ENCODE data around the gene TM9SF1.
A peak's percentile ranks its signal among the peaks of the same experiment; 100 is the strongest.

TM9SF1 gene, protein sequence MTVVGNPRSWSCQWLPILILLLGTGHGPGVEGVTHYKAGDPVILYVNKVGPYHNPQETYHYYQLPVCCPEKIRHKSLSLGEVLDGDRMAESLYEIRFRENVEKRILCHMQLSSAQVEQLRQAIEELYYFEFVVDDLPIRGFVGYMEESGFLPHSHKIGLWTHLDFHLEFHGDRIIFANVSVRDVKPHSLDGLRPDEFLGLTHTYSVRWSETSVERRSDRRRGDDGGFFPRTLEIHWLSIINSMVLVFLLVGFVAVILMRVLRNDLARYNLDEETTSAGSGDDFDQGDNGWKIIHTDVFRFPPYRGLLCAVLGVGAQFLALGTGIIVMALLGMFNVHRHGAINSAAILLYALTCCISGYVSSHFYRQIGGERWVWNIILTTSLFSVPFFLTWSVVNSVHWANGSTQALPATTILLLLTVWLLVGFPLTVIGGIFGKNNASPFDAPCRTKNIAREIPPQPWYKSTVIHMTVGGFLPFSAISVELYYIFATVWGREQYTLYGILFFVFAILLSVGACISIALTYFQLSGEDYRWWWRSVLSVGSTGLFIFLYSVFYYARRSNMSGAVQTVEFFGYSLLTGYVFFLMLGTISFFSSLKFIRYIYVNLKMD

DNA sequence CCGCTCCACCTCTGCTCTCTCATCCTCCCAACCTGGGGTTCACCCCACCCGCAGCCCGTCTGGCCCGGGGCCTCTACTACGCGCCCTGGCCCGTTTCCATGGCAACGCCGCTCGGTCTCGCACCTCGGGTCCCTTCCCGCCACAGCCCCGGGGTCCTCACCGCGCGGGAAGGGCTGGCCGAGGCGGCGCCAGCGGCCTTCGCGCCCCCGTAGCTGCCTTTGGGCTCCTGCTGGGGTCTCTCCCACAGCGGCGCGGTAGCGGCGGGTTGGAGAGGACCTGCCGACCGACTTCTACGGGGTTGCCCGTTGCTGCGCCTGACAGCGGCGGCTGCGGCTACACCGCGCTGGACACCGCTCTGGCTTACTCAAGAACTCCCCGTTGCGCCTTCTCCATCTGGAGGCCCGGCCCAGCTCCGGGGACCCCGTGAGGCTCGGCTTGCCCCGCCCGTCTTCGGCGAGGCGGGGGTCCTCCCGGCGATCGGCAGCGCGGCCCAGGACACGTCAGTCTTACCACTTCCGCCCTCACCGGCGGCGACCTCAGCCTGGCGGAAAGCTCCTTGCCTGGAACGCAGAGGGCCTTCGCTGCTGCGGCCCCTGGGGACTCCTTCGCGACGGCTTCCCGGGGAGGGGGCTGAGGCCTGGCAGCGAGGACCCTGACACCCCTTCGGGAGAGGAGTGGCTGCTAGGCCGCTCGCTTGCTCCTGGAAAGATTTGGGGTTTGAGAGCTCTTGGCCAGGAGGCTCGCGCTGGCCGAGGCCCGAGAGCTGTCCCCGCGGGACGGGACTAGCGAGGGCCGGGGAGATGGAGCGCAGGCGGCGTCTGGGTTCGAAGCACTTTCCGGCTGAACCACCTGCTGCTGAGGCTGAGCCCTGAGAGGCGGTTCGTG is at the start of gene TM9SF1:
TM9SF1 (minus strand) TSS at position 256 of the 885 bp plus-strand sequence. CDS start 422 bp downstream, outside the sequence.
- DNase-seq (ENCODE audit: low read depth) = peak; percentile 90

DNA sequence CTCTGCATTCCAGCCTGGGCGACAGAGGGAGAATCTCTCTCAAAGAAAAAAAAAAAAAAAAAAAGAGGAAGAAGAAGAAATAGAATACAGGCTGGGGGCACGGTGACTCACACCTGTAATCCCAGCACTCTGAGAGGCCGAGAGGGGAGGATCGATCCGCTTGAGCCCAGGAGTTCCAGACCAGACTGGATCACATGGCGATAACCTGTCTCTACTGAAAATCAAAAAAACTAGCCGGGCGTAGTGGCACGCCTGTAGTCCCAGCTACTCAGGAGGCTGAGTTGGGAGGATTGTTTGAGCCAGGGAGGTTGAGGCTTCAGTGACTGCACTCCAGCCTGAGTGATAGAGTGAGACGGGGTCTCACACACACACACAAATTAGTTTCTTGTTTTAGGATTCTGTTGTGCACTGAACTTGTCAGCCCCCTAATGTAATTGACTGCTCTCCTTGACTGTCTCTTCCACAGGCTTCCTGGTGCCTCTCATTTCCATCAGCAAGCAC is 48.1 kb upstream of the TM9SF1 start:
- DNase-seq (ENCODE audit: low read depth) = no peak

DNA sequence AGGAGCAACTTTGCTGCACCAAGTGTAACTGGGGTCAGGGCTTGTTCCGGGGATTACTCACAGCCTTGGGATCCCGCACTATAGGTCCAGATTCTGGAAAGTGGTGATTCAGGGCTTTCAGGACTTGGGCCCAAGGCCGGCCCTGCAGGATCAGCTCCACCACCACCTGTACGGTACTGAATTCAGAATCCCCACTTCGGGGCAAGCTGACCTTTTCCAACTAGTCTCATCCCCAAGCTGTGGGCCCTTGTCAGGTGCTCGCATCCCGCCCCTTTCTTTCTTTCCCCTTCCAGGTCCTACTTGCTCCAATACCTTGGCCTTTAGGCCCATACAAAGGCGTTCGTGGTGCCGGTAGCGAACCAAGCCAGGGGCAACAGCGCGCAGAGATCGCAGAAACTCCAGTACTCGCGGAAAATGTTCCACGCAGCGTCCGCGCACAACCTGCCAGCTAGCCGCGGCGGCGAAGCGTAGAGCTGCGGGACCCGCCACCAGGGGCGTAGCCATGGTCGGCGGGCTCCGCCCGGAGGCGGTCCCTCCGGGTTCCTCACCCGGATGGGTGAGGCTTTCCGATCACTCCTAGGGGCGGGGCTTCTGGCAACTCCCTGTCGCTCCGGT is 46.7 kb upstream of the TM9SF1 start:
- DNase-seq (ENCODE audit: low read depth) = peak; percentile 89

DNA sequence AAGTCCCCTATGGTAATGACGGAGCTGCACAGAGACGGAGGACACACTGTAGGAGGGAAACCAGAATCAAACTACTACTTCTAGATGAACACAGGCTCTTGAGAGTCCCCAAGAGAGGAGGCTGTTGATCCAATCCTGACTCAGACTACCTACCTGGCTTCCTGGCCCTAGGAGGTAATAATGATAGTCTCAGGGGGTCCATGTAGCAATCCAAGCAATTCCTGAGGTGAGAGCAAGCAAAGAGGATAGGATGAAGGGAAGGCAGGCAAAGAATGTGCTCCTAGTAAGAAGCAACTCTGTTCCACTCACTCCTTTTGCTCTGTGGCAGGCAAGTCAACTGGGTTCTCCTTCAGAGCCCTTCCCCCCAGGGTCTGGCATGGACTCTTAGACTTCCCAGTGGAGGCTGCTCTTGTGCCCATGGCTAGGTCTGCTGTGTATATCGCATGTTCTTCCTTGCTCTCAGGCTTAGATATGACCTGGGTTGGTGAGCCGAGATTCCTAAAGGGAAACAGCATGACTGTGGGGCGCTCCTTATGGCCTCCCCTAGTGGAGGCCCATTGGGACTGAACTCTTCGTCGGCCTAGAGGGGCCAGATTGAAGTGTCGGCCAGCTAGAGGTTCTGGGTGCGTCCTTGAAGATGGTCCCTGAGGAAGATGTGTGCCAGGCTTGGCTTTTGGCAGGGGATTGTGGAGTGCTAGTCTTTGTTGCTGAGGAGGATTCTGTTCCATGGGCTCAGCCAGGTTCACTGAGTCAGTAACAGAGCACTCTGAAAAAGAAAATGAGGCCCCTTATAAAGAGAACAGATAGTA is 45.1 kb upstream of the TM9SF1 start:
- no peak for DNase-seq (ENCODE audit: low read depth)

DNA sequence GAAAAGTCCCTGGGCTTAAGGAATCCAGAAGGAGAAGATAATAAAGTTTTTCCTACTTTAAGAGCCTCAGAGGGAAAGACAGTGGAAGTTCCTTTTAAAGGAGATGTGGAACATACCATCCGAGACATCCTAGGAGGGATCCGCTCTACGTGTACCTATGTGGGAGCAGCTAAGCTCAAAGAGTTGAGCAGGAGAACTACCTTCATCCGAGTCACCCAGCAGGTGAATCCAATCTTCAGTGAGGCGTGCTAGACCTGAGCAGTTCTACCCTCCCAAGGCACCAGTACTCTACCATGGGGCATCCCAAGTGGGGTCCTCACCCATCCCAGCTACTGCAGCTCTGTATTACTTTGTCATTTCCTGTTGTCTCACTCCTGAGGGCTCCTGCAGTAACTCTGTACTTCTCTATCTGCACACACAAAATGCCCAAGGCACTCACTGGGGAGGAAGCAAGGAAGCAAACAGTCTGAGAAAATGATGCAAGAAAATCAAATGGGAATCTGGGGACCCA is 43.3 kb upstream of the TM9SF1 start:
- DNase-seq (ENCODE audit: low read depth) = no peak

- no peak for DNase-seq (ENCODE audit: low read depth)
These were observed 42.9 kb upstream of the TM9SF1 start for GRCh38 chr14:24238123-24238522.

DNA sequence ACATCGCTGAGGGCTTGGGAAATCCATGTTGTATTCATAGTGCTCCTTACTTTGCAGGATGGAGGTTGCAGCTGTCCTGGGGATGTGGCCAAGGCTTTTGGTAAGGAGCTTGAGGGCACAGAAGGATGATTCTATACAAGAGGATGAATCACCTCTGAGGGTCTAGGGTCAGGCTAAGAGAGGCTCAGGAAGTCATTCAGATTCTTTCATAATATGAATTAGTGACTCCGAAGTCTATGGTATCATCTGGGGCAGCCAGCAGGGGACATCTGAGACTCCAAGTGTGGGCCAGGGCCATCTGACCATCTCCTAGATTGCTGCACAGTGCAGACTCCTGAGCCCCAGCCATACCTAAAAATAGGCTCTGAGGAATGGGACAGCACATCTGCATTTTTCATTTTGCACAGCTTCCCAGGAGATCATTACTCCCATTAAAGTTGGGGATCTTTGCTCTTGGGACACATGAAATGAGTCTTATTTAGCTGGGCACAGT is 42.3 kb upstream of the TM9SF1 start:
- DNase-seq (ENCODE audit: low read depth) = peak; percentile 71

GRCh38 chr14:24236689-24237462 is 41.6 kb upstream of the TM9SF1 start:
- no peak for DNase-seq (ENCODE audit: low read depth)

GRCh38 chr14:24235804-24236688 is 40.8 kb upstream of the TM9SF1 start:
- no peak for DNase-seq (ENCODE audit: low read depth)

- no peak for DNase-seq (ENCODE audit: low read depth)
These were observed 39.1 kb upstream of the TM9SF1 start for GRCh38 chr14:24234095-24235005.

DNA sequence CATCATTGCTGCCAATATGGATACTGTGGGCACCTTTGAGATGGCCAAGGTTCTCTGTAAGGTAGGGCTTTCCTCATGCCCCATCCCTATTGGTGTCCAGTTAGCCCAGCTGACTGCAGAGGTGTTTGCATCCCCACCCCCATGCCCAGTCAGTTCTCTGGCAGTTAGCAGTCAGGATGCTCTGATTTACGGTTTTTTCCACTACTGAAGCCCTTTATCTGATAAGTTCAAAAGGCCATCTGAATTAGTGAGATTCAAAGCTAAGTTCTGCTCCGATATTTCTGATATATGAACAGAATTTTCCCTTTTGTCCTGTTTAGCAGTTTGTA is 38.3 kb upstream of the TM9SF1 start:
- DNase-seq (ENCODE audit: low read depth) = no peak

GRCh38 chr14:24232645-24233537 is 37.6 kb upstream of the TM9SF1 start, which contains the start of gene GMPR2:
Gene GMPR2 (plus strand): TSS chr14:24232929. CDS start chr14:24233254, 325 bp downstream.
- no peak for DNase-seq (ENCODE audit: low read depth)

DNA sequence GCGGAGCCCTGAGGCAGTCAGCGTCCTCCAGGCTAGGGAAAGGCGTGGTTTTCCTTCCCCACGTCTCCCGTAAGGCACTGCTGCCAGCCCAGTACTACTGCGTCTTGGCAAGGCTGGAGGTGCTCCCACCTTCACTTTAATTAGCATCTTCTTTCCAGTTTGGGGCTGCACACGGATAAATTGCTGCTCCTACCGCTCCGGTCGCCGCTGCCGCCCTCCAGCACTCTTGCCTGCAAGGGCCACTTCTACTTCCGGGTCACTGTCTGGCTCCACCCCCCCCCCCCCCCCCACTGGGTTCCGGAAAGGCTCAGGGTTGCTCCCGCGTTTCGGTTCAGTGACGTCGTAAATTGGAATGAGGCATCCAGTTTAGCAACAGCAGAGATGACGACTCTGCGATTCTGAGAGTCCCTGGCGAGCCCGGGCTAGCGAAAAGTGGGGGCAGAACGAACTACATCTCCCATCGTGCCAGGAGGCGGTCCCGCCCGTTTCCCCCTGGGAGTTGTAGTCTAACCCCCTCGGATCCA is 36.9 kb upstream of the TM9SF1 start, which contains the start of gene NEDD8:
NEDD8 (minus strand) TSS at position 247 of the 524 bp plus-strand sequence; CDS start at position 147, 100 bp downstream.
- peak; percentile 97 for DNase-seq (ENCODE audit: low read depth)

DNA sequence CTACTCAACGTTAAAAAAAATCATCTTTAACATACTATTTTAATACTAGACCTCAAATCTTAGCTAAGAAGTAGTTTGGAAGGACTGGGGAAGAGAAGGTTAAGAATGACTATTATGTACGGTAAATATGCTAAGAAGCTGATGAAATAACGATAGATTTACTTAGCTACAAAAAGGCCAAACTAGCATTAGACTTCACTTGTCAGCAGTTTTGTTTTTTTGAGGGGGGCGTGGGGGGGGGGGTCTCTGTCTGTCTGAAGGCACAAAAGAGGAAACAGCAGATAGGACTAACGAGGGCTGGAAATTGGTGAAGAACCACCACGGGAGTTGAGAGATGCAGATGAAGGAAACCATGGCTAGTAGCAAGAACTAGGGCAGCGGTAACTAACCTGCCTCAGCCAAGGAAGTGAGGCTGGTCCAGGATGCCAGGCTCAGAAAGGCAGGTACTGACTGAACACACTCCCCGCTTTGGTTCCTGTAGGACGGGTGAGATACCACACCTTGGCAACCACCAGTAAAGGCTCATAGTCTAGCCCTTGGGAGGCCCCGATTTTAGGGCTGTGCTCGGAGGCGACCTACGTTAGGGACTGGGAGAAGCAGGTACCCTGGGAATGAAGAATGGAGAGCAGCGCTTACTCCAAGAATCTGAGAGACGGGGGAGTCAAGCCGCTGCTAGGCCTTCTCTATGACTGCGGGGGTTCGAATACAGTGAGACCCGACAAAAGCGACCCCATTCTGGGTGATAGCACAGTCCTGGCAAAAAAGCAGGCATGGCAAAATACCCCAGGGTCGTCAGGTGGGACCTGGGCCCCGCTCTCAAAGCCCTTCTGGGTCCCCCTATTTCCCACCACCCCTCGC is 36.3 kb upstream of the TM9SF1 start:
- no peak for DNase-seq (ENCODE audit: low read depth)

- DNase-seq (ENCODE audit: low read depth) = no peak
These were observed 33.7 kb upstream of the TM9SF1 start for GRCh38 chr14:24228902-24229301.

All from fibroblast of gingiva (primary cell).